HEK293T (cell line): ENCODE measurements around the gene PDIA5.

Experiments
- CTCF ChIA-PET: fragments of 350-600 bp; formaldehyde crosslinking; extraction: SDS; loops from one replicate; lab custom pipeline; 2021; ENCODE audit warnings: antibody characterized with exemption, inconsistent platforms; lab: Yijun Ruan, JAX
- POLR2A ChIA-PET: fragments of 350-600 bp; formaldehyde crosslinking; extraction: SDS; loops from one replicate; lab custom pipeline; 2020; ENCODE audit warnings: antibody characterized with exemption, inconsistent platforms; lab: Yijun Ruan, JAX
- DNase-seq: peaks from one replicate; pipeline ENCODE4 v3.0.0; 2012; ENCODE audit warnings: mixed read lengths; ENCODE audit errors: extremely low spot score
- ARNT ChIP-seq: fragments of 450-650 bp; IDR thresholded peaks from 2 replicates; pipeline ENCODE4 v1.6.1; 2017; ENCODE audit warnings: mild to moderate bottlenecking
- BHLHE40 ChIP-seq: fragments of 450-650 bp; IDR thresholded peaks from 2 replicates; pipeline ENCODE4 v1.6.1; 2016; ENCODE audit warnings: mild to moderate bottlenecking, moderate library complexity, borderline replicate concordance
- CTBP1 ChIP-seq: fragments of 450-650 bp; IDR thresholded peaks from 2 replicates; pipeline ENCODE4 v1.6.1; 2016; ENCODE audit warnings: borderline replicate concordance
- ELF4 ChIP-seq: fragments of 450-650 bp; IDR thresholded peaks from 2 replicates; pipeline ENCODE4 v1.6.1; 2017; ENCODE audit warnings: antibody characterized with exemption
- FOXA1 ChIP-seq: fragments of 450-650 bp; IDR thresholded peaks from 2 replicates; pipeline ENCODE4 v1.6.1; 2016; ENCODE audit warnings: mild to moderate bottlenecking
- FOXK2 ChIP-seq: fragments of 450-650 bp; IDR thresholded peaks from 2 replicates; pipeline ENCODE4 v1.6.1; 2016; ENCODE audit warnings: mild to moderate bottlenecking
- FOXM1 ChIP-seq: fragments of 450-650 bp; IDR thresholded peaks from 2 replicates; pipeline ENCODE4 v1.6.1; 2017; ENCODE audit warnings: mild to moderate bottlenecking, borderline replicate concordance
- HDGF ChIP-seq: fragments of 450-650 bp; IDR thresholded peaks from 2 replicates; pipeline ENCODE4 v1.6.1; 2017; ENCODE audit warnings: antibody characterized with exemption, borderline replicate concordance
- L3MBTL2 ChIP-seq: fragments of 450-650 bp; conservative IDR thresholded peaks from 2 replicates; pipeline ENCODE4 v1.6.1; 2016; ENCODE audit warnings: mild to moderate bottlenecking
- LEF1 ChIP-seq: fragments of 450-650 bp; IDR thresholded peaks from 2 replicates; pipeline ENCODE4 v1.6.1; 2017; ENCODE audit warnings: mild to moderate bottlenecking, borderline replicate concordance
- NFRKB ChIP-seq: fragments of 450-650 bp; IDR thresholded peaks from 2 replicates; pipeline ENCODE4 v1.6.1; 2016; ENCODE audit warnings: mild to moderate bottlenecking, moderate library complexity
- PKNOX1 ChIP-seq: fragments of 450-650 bp; IDR thresholded peaks from 2 replicates; pipeline ENCODE4 v1.6.1; 2016
- SP1 ChIP-seq: fragments of 450-650 bp; IDR thresholded peaks from 2 replicates; pipeline ENCODE4 v1.6.1; 2017
- SUZ12 ChIP-seq: fragments of 450-650 bp; IDR thresholded peaks from 2 replicates; pipeline ENCODE4 v1.6.1; 2016; ENCODE audit warnings: mild to moderate bottlenecking
- TARDBP ChIP-seq: fragments of 450-650 bp; IDR thresholded peaks from 2 replicates; pipeline ENCODE4 v1.6.1; 2016
- ZNF384 ChIP-seq: fragments of 450-650 bp; IDR thresholded peaks from 2 replicates; pipeline ENCODE4 v1.6.1; 2016

PDIA5 gene

DNA sequence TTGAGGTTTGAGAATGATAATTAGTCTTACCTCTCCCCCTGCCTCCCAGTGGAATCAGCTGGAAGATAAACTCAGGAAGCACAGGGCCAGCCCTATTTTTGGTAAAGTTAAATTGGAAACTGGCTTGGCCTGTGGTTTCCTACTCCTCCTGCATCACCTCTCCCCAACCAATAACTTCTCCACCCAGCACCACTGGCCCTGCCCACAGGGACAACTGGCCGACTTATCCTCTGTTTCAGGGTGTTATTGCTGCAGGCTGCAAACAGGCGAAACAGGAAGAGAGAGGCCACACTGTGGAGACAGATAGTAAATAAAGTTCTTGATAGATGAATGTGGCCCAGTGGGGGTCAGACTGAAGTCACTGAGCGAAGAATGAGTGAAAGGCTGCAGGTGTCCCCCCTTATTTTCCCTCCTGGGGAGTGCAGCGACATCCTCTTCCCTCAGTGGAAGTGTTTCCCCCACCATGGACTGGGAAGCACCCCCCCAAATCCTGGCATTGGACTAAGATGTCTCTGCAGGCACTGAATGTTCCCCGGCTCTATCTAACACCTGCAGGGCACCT lies 47.1 kb downstream of the PDIA5 start:
- DNase-seq = no peak
- POLR2A ChIA-PET = no interaction called here
- CTCF ChIA-PET = no interaction called here
- TF ChIP-seq CTBP1 (no peak), FOXM1 (no peak)

- POLR2A ChIA-PET = no interaction called here
- CTCF ChIA-PET = interaction anchor here (0.7 kb wide), 1 partner anchor 154 kb away, joined by 3 read pairs; no protein-coding TSS in a partner anchor
- TF ChIP-seq FOXM1 = no peak
- DNase-seq = no peak
These were observed 49.3 kb downstream of the PDIA5 start for GRCh38 chr3:123116116-123116515.

DNA sequence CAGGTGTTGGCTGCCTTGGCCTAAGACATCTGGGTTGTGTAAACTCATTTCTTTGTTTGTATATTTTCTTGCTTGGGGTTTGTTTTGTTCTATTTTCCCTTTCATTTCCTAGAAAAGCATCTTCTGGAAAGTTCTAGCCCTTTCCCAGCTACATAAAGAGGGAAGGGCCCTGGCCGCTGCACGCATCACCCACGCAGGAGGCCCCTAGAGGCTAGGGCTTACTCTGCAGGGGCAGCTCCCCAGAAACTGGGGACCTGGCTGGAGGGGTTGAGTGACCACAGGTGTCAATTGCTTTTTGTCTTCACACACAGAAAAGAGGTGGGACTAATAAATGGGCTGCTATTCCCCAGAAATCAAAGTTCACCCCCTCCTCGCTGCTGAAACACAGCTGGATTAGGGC lies 52.6 kb downstream of the PDIA5 start:
- DNase-seq = no peak
- CTCF ChIA-PET = no interaction called here
- POLR2A ChIA-PET = no interaction called here
- TF ChIP-seq FOXM1 (no peak), HDGF (no peak), FOXA1 (no peak), ELF4 (no peak), PKNOX1 (no peak), BHLHE40 (no peak), NFRKB (no peak)

GRCh38 chr3:123119802-123120201 lies 53.0 kb downstream of the PDIA5 start:
- no peak for TF ChIP-seq ELF4
- TF ChIP-seq FOXK2 = no peak
- no peak for TF ChIP-seq PKNOX1
- TF ChIP-seq SUZ12 = no peak
- no peak for TF ChIP-seq ARNT
- no peak for TF ChIP-seq FOXM1
- no peak for TF ChIP-seq NFRKB
- TF ChIP-seq FOXA1 = no peak
- TF ChIP-seq HDGF = no peak
- no peak for TF ChIP-seq CTBP1
- TF ChIP-seq TARDBP = no peak
- no peak for TF ChIP-seq SP1
- no peak for TF ChIP-seq L3MBTL2
- TF ChIP-seq LEF1 = no peak
- no peak for TF ChIP-seq BHLHE40
- no peak for TF ChIP-seq ZNF384
- POLR2A ChIA-PET = interaction anchor here (0.8 kb wide), 1 partner anchor 82 kb away, joined by 3 read pairs; the partner anchor contains the start of gene SEC22A
- DNase-seq = no peak
- CTCF ChIA-PET = no interaction called here

GRCh38 chr3:123120573-123120972 lies 53.7 kb downstream of the PDIA5 start:
- TF ChIP-seq SUZ12 (no peak), NFRKB (no peak), L3MBTL2 (no peak), FOXM1 (no peak), CTBP1 (no peak), LEF1 (no peak), FOXK2 (no peak), ELF4 (no peak), TARDBP (no peak), PKNOX1 (no peak), ZNF384 (no peak), HDGF (no peak), FOXA1 (no peak), ARNT (no peak)
- DNase-seq = no peak
- POLR2A ChIA-PET = interaction anchor here (0.8 kb wide), 1 partner anchor 81 kb away, joined by 3 read pairs; the partner anchor contains the start of gene SEC22A
- CTCF ChIA-PET = no interaction called here

DNA sequence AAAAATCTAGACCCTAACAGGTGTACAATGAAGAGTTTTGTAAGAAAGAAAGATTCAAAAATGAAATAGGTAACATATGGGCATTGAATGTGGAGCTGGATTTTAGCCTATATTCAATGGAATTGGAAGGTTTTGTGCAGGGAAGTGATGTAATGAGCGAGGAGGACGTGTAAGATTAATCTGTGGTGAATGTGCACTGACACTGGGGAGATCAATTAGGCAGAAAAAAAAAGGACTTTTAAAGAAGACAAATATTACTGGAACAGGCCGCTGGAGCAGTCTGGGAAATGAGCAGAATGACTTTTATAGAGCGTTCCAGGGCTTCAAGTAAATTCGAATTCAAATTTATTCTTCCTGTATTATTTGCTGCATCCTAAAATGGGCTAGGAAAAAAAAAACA lies 55.2 kb downstream of the PDIA5 start:
- TF ChIP-seq SP1 = no peak
- TF ChIP-seq L3MBTL2 = no peak
- TF ChIP-seq PKNOX1 = no peak
- no peak for TF ChIP-seq HDGF
- TF ChIP-seq NFRKB = no peak
- ChIA-PET CTCF (no interaction called here), POLR2A (no interaction called here)
- no peak for DNase-seq
